HEK293 (cell line): ENCODE measurements around the gene DPP9.
A peak's percentile ranks its signal among the peaks of the same experiment; 100 is the strongest.

Experiments used
- CTCF ChIP-seq: fragments of 450-650 bp; formaldehyde crosslinking; IDR thresholded peaks from 2 replicates; pipeline ENCODE4 v1.5.1; 2016; ENCODE audit warnings: missing biosample characterization, missing genetic modification characterization
- ZBTB10 ChIP-seq: fragments of 450-650 bp; formaldehyde crosslinking; IDR thresholded peaks from 2 replicates; pipeline ENCODE4 v1.5.1; 2016; ENCODE audit warnings: missing biosample characterization, missing genetic modification characterization
- ZNF335 ChIP-seq: fragments of 450-650 bp; formaldehyde crosslinking; conservative IDR thresholded peaks from 2 replicates; pipeline ENCODE4 v1.5.1; 2016; ENCODE audit warnings: missing biosample characterization, missing genetic modification characterization
- ZNF510 ChIP-seq: fragments of 450-650 bp; formaldehyde crosslinking; IDR thresholded peaks from 2 replicates; pipeline ENCODE4 v1.5.1; 2018; ENCODE audit warnings: mild to moderate bottlenecking, missing genetic modification characterization, missing biosample characterization; ENCODE audit not compliant: insufficient replicate concordance

GRCh38 chr19:4759388-4760284 is 36.0 kb upstream of the DPP9 start:
- no peak for TF ChIP-seq ZNF510 (tag by site-specific recombination)
- TF ChIP-seq CTCF (tag by site-specific recombination), result no peak
- no peak for TF ChIP-seq ZBTB10 (tag by site-specific recombination)
- TF ChIP-seq ZNF335 (tag by site-specific recombination), result 0 out of 2 replicates have a peak, but pooled peaks have one; percentile 20
